GM21528 (cell line): ENCODE data around the gene FNDC3B.

Experiments used
- ATAC-seq: cut with Tn5 transposase; IDR thresholded peaks from one replicate; pipeline ENCODE4 v1.9.1; 2021; ENCODE audit warnings: mild to moderate bottlenecking, moderate library complexity; ENCODE audit not compliant: unreplicated experiment, low FRiP score

Gene FNDC3B

GRCh38 chr3:172132159-172132586, 92.8 kb downstream of the FNDC3B start:
- ATAC-seq: peak; percentile 44

- no peak for ATAC-seq
These were observed 93.4 kb downstream of the FNDC3B start for GRCh38 chr3:172132721-172133311.

- no peak for ATAC-seq
These were observed 94.5 kb downstream of the FNDC3B start for GRCh38 chr3:172133838-172134237.

- ATAC-seq: peak; percentile 41
These were observed 95.0 kb downstream of the FNDC3B start for GRCh38 chr3:172134352-172134751.

- no peak for ATAC-seq
These were observed 95.8 kb downstream of the FNDC3B start for GRCh38 chr3:172135185-172135584.

- no peak for ATAC-seq
These were observed 96.4 kb downstream of the FNDC3B start for GRCh38 chr3:172135820-172136219.

- no peak for ATAC-seq
These were observed 97.0 kb downstream of the FNDC3B start for GRCh38 chr3:172136330-172136729.

- no peak for ATAC-seq
These were observed 98.2 kb downstream of the FNDC3B start for GRCh38 chr3:172137287-172138192.

- no peak for ATAC-seq
These were observed 98.8 kb downstream of the FNDC3B start for GRCh38 chr3:172138193-172138537.

GRCh38 chr3:172138792-172139507, 99.6 kb downstream of the FNDC3B start:
- peak; percentile 31 for ATAC-seq

- no peak for ATAC-seq
These were observed 100.3 kb downstream of the FNDC3B start for GRCh38 chr3:172139528-172140276.

- ATAC-seq: no peak
These were observed 101.4 kb downstream of the FNDC3B start for GRCh38 chr3:172140499-172141391.

GRCh38 chr3:172142051-172142863, 102.9 kb downstream of the FNDC3B start:
- ATAC-seq: peak; percentile 87

GRCh38 chr3:172142864-172143451, 103.6 kb downstream of the FNDC3B start:
- ATAC-seq: no peak

GRCh38 chr3:172143739-172144497, 104.5 kb downstream of the FNDC3B start:
- no peak for ATAC-seq

- no peak for ATAC-seq
These were observed 105.2 kb downstream of the FNDC3B start for GRCh38 chr3:172144601-172145000.

GRCh38 chr3:172145031-172145686, 105.8 kb downstream of the FNDC3B start:
- ATAC-seq: peak; percentile 38
